Body of pancreas (tissue), 4 donors: ENCODE data around the gene CFLAR.

Experiments
- POLR2A ChIP-seq, 3 donors: fragments of 450-650 bp; IDR thresholded peaks; one replicate each; pipeline ENCODE4 v1.6.1; 2016; ENCODE audit warnings: antibody characterized with exemption in 3 of 3, mild to moderate bottlenecking in 2 of 3
- TF ChIP-seq, protein P1 (sequence below), 7 experiments: fragments of 450-650 bp in 4 of 7; fragments of 200-600 bp in 3 of 7; sonication (generic) in 3 of 7; IDR thresholded peaks; one replicate each; pipeline ENCODE4 v1.5.1; 2016 to 2019; ENCODE audit warnings: antibody characterized with exemption in 7 of 7

- TF ChIP-seq, protein P1, sequence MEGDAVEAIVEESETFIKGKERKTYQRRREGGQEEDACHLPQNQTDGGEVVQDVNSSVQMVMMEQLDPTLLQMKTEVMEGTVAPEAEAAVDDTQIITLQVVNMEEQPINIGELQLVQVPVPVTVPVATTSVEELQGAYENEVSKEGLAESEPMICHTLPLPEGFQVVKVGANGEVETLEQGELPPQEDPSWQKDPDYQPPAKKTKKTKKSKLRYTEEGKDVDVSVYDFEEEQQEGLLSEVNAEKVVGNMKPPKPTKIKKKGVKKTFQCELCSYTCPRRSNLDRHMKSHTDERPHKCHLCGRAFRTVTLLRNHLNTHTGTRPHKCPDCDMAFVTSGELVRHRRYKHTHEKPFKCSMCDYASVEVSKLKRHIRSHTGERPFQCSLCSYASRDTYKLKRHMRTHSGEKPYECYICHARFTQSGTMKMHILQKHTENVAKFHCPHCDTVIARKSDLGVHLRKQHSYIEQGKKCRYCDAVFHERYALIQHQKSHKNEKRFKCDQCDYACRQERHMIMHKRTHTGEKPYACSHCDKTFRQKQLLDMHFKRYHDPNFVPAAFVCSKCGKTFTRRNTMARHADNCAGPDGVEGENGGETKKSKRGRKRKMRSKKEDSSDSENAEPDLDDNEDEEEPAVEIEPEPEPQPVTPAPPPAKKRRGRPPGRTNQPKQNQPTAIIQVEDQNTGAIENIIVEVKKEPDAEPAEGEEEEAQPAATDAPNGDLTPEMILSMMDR (IDR thresholded peaks at IDR 0.05), result no peak
- no peak for TF ChIP-seq POLR2A (IDR thresholded peaks at IDR 0.05)
Measured at GRCh38 chr2:201150454-201151020, 34.6 kb downstream of the CFLAR start.
